ENCODE results near the gene LRMDA. TPM values are rescaled to one million over a fixed set of nuclear protein-coding genes. Genes with fewer than 3 reads are reported as not detected.

The LRMDA gene
- total RNA-seq, 1 experiment from 2014 or later = 1.2 TPM

- Histone ChIP-seq H4K20me1 (ENCODE audit: low read length) (no peaks in the 10 kb centered on the region), H3K9me3 (ENCODE audit: low read length) (no peaks in the 10 kb centered on the region), H3K4me1 (ENCODE audit: insufficient read depth, low read length) (peaks cover 5% of the 10 kb centered on the region), H3F3A (ENCODE audit: low read length, unreplicated experiment) (no peaks in the 10 kb centered on the region), H3K4me3 (ENCODE audit: low read length) (no peak overlapping the region), H3K9ac (ENCODE audit: low read length) (no peak overlapping the region), H2AFZ (ENCODE audit: low read length) (no peak overlapping the region), H3K79me2 (ENCODE audit: low read length) (no peaks in the 10 kb centered on the region), H3K36me3 (ENCODE audit: low read depth, low read length) (no peaks in the 10 kb centered on the region), H3K9me2 (replicated peaks; ENCODE audit: low read length) (no peaks in the 10 kb centered on the region), H3K27me3 (ENCODE audit: low read length) (peaks cover 20% of the 10 kb centered on the region), H3K4me2 (ENCODE audit: low read length) (no peak overlapping the region), H3K27ac (ENCODE audit: low read length) (no peak overlapping the region)
- no TSS peak for BruUV-seq (replicated peaks)
- DNase-seq (no peak), ATAC-seq (no peak)
- intact Hi-C loops (cut with micrococcal nuclease) = loop anchor here (10.0 kb wide), 1 partner anchor 634 kb away; no protein-coding TSS in a partner anchor
- TF ChIP-seq EZH2 (IDR thresholded peaks at IDR 0.05; ENCODE audit: low read length, unreplicated experiment) = no peak
- no peak for TF ChIP-seq CTCF (conservative IDR thresholded peaks at IDR 0.05; ENCODE audit: low read depth, low read length)
- TF ChIP-seq EZH2phosphoT487 (IDR thresholded peaks at IDR 0.05; ENCODE audit: borderline replicate concordance, low read length) = no peak
- ChIA-PET CTCF (no interaction called here), POLR2A (ENCODE audit: unreplicated experiment) (no interaction called here)
Measured at GRCh38 chr10:76549171-76549570, 1117.7 kb downstream of the LRMDA start.

DNA sequence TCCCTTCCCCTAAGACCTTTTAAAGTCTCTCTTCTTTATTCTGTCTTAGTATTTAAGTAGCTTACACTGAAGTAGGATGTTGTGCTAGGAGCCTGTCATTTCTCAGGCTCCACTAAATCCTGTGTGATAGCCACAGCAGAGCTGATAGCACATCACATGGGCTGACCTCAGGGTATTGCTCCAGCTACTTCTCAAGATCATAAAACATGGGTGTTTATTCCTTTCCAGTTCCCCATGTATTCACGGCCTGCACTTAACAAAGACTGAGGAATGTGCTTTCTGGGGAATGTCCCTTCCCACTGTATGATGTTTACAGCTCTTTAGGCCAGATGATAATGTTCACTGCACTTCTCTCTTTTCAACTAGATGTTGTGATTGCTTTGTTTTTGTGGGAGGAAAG lies 1119.4 kb downstream of the LRMDA start:
- no peak overlapping the region for H3K9ac ChIP-seq (ENCODE audit: low read length)
- DNase-seq (no peak), ATAC-seq (no peak)
- H4K20me1 ChIP-seq (ENCODE audit: low read length) = no peaks in the 10 kb centered on the region
- H3K27ac ChIP-seq (ENCODE audit: low read length) = no peak overlapping the region
- H2AFZ ChIP-seq (ENCODE audit: low read length) = no peak overlapping the region
- no peaks in the 10 kb centered on the region for H3K9me2 ChIP-seq (replicated peaks; ENCODE audit: low read length)
- TF ChIP-seq EZH2 (IDR thresholded peaks at IDR 0.05; ENCODE audit: low read length, unreplicated experiment) = no peak
- no peak for TF ChIP-seq CTCF (conservative IDR thresholded peaks at IDR 0.05; ENCODE audit: low read depth, low read length)
- TF ChIP-seq EZH2phosphoT487 (IDR thresholded peaks at IDR 0.05; ENCODE audit: borderline replicate concordance, low read length) = no peak
- H3F3A ChIP-seq (ENCODE audit: low read length, unreplicated experiment) = no peaks in the 10 kb centered on the region
- intact Hi-C loops (cut with micrococcal nuclease) = no loop called here
- no peak overlapping the region for H3K4me3 ChIP-seq (ENCODE audit: low read length)
- no peaks in the 10 kb centered on the region for H3K79me2 ChIP-seq (ENCODE audit: low read length)
- peaks cover 5% of the 10 kb centered on the region for H3K4me1 ChIP-seq (ENCODE audit: insufficient read depth, low read length)
- CTCF ChIA-PET = no interaction called here
- no peaks in the 10 kb centered on the region for H3K9me3 ChIP-seq (ENCODE audit: low read length)
- no TSS peak for BruUV-seq (replicated peaks)
- no peak overlapping the region for H3K4me2 ChIP-seq (ENCODE audit: low read length)
- no peaks in the 10 kb centered on the region for H3K36me3 ChIP-seq (ENCODE audit: low read depth, low read length)
- peaks cover 20% of the 10 kb centered on the region for H3K27me3 ChIP-seq (ENCODE audit: low read length)
- POLR2A ChIA-PET (ENCODE audit: unreplicated experiment) = no interaction called here

- Histone ChIP-seq H3K4me1 (ENCODE audit: insufficient read depth, low read length) (peaks cover 5% of the 10 kb centered on the region), H2AFZ (ENCODE audit: low read length) (no peak overlapping the region), H3K36me3 (ENCODE audit: low read depth, low read length) (no peaks in the 10 kb centered on the region), H3K27me3 (ENCODE audit: low read length) (peaks cover 25% of the 10 kb centered on the region), H3K27ac (ENCODE audit: low read length) (no peak overlapping the region), H3F3A (ENCODE audit: low read length, unreplicated experiment) (no peaks in the 10 kb centered on the region), H3K79me2 (ENCODE audit: low read length) (no peaks in the 10 kb centered on the region), H3K4me3 (ENCODE audit: low read length) (no peak overlapping the region), H3K4me2 (ENCODE audit: low read length) (no peak overlapping the region), H3K9ac (ENCODE audit: low read length) (no peak overlapping the region), H3K9me3 (ENCODE audit: low read length) (no peaks in the 10 kb centered on the region), H4K20me1 (ENCODE audit: low read length) (no peaks in the 10 kb centered on the region), H3K9me2 (replicated peaks; ENCODE audit: low read length) (no peaks in the 10 kb centered on the region)
- ATAC-seq = no peak
- ChIA-PET CTCF (interaction anchor here (0.5 to 0.7 kb wide), 2 partner anchors 215 to 1150 kb away, joined by 3 to 4 read pairs; no protein-coding TSS in a partner anchor), POLR2A (ENCODE audit: unreplicated experiment) (no interaction called here)
- BruUV-seq (replicated peaks) = no TSS peak
- intact Hi-C loops (cut with micrococcal nuclease) = no loop called here
- TF ChIP-seq EZH2phosphoT487 (IDR thresholded peaks at IDR 0.05; ENCODE audit: borderline replicate concordance, low read length) = no peak
- no peak for TF ChIP-seq EZH2 (IDR thresholded peaks at IDR 0.05; ENCODE audit: low read length, unreplicated experiment)
- no peak for TF ChIP-seq CTCF (conservative IDR thresholded peaks at IDR 0.05; ENCODE audit: low read depth, low read length)
- no peak for DNase-seq
Measured at GRCh38 chr10:76552091-76552873, 1120.9 kb downstream of the LRMDA start.
